C4-2B (cell line): ENCODE data around the gene MAS1L.

Experiments
- CTCF ChIP-seq: fragments of 450-650 bp; conservative IDR thresholded peaks from 2 replicates; pipeline ENCODE4 v1.5.1; 2017; ENCODE audit warnings: mild to moderate bottlenecking
- ZFX ChIP-seq: fragments of 450-650 bp; IDR thresholded peaks from 2 replicates; pipeline ENCODE4 v1.6.1; 2017

DNA sequence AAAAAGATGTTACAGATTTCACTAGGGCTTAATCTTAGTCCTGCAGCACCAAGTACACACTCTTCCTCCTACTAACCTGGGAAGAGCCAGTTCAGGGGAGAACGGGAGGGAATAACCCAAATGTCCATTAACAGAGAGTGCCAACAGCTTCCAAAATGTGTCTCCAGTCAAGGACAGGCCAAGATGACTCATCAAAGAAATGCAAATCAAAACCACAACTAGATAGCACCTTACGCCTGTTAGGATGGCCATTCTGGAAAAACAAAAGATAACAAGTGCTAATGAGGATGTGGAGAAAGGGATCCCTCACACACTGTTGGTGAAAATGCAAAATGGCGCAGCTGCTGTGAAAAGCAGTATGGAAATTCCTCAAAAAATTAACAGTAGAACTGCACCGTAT is 3.8 kb upstream of the MAS1L start:
- TF ChIP-seq CTCF (no peak), ZFX (no peak)
